Adrenal gland (tissue), 5 donors: ENCODE measurements around the gene NR5A1.

Experiments
- CTCF ChIP-seq, 6 experiments: fragments of 450-650 bp in 4 of 6; fragments of 200-600 bp in 2 of 6; sonication (generic) in 1 of 6; IDR thresholded peaks; 1 replicate in 5 of 6; 2 replicates in 1 of 6; pipeline versions ENCODE4 v1.5.1 to v1.8.0; 2016 to 2021; ENCODE audit warnings: antibody characterized with exemption in 6 of 6, mild to moderate bottlenecking in 2 of 6, moderate library complexity in 1 of 6
- POLR2A ChIP-seq, 2 donors: fragments of 450-650 bp; IDR thresholded peaks; one replicate each; pipeline ENCODE4 v1.6.1; 2017; ENCODE audit warnings: antibody characterized with exemption in 2 of 2, mild to moderate bottlenecking in 2 of 2, moderate library complexity in 1 of 2
- donor health status: DM: no; HTN: no; CAD: no.

- no peak for TF ChIP-seq CTCF (IDR thresholded peaks at IDR 0.05)
- peak in 1 of 2 donors; percentile 21 for TF ChIP-seq POLR2A (IDR thresholded peaks at IDR 0.05)
Observed at GRCh38 chr9:124503713-124504529, 3.3 kb downstream of the NR5A1 start.
